Posterior cingulate gyrus (tissue), 11 donors: ENCODE results near the gene RIT1.
"Not testable (repeated sequence)": the region's sequence is repeated elsewhere in the genome, so short reads cannot be mapped to it uniquely, and the experiment has no call there.

Experiments used
- DNase-seq, 10 donors: peaks; one replicate each; pipeline versions ENCODE4 v3.0.0 to v3.0.0-alpha.2; 2020 to 2021; ENCODE audit warnings: mixed read lengths in 3 of 10
- intact Hi-C: fragments of 100-400 bp; cut with DNase I; formaldehyde crosslinking; loops from one replicate; pipeline ENCODE4 v1.15.1; 2023

The RIT1 gene

GRCh38 chr1:155934097-155934935 lies 23.2 kb upstream of the RIT1 start, which contains the start of gene KHDC4:
KHDC4 (minus strand) TSS chr1:155934413; CDS start chr1:155934373, 40 bp downstream.
- DNase-seq: peak; percentile 91 to 99 (median 96)
- intact Hi-C loops: loop anchor here (2.0 kb wide), 1 partner anchor 76 kb away; the partner anchor contains the start of gene SYT11

- no peak for DNase-seq
- intact Hi-C loops: loop anchor here (2.0 kb wide), 1 partner anchor 75 kb away; the partner anchor contains the start of gene SYT11
Observed at GRCh38 chr1:155933591-155934096, 22.5 kb upstream of the RIT1 start.

GRCh38 chr1:155932487-155932886 lies 21.3 kb upstream of the RIT1 start:
- intact Hi-C loops: no loop called here
- no peak for DNase-seq

- no peak for DNase-seq
- intact Hi-C loops: no loop called here
Observed at GRCh38 chr1:155932081-155932480, 20.9 kb upstream of the RIT1 start.

GRCh38 chr1:155931332-155932038 lies 20.3 kb upstream of the RIT1 start:
- no peak for DNase-seq
- intact Hi-C loops: no loop called here

- intact Hi-C loops, DNase-seq: not testable (repeated sequence)
Observed at GRCh38 chr1:155930725-155931124, 19.6 kb upstream of the RIT1 start.

GRCh38 chr1:155929057-155929456 lies 17.9 kb upstream of the RIT1 start:
- DNase-seq: no peak
- intact Hi-C loops: no loop called here

DNA sequence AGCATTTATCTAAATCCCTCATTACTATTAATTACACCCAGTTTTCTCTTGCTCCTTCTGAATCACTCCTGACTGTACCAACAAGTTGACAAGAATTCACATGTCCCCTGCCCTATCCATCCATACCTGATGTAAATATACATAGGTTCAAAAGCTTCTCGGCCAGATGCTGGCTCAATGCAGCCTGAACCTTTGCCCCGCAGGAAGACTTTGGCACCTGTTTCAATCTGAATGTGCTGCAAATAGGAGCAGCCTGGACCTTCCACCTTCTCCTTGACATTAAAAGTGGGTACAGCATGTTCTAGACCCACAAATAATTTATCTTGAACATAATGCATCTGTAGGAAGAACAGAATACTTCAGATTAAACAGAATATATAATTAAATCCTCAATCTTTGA lies 14.4 kb upstream of the RIT1 start:
- intact Hi-C loops: no loop called here
- DNase-seq: no peak

GRCh38 chr1:155920717-155921116 lies 9.6 kb upstream of the RIT1 start:
- intact Hi-C loops: no loop called here
- DNase-seq: no peak

GRCh38 chr1:155919801-155920200 lies 8.7 kb upstream of the RIT1 start:
- intact Hi-C loops: no loop called here
- DNase-seq: no peak

- no peak for DNase-seq
- intact Hi-C loops: no loop called here
Observed at GRCh38 chr1:155918660-155919059, 7.5 kb upstream of the RIT1 start.

- intact Hi-C loops: no loop called here
- DNase-seq: no peak
Observed at GRCh38 chr1:155913969-155914757, 3.0 kb upstream of the RIT1 start.

- peak in 1 of 10 donors; percentile 53 for DNase-seq
- intact Hi-C loops: no loop called here
Observed at GRCh38 chr1:155912056-155912536, 947 bp upstream of the RIT1 start.

DNA sequence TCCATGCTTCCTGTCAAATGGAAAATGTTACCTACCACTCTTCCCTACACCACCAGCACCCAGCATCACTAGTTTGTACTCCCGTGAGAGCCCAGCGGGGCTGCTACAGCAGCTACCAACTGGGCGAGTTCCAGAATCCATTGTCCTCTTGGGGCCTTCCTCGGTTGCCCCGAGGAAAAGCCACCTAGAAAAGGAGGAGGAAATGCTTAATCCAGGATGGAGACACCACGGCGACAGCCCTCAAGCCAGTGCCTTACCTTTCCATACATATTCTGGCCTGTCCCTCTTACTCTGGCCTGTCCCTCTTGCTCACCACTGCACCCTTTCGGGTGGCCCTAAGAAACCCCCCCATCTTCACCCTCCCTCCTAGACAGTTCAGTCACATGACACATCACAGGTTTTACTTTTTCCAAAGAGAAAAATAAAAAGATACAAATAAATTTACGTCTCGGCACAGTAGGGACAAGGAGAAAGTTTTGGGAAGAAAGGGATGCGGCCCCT lies 478 bp downstream of the RIT1 start:
- DNase-seq: peak in 3 of 10 donors; percentile 16 to 81 (median 71)
- intact Hi-C loops: loop anchor here (2.0 kb wide), 1 partner anchor 54 kb away; the partner anchor contains the start of gene GON4L

DNA sequence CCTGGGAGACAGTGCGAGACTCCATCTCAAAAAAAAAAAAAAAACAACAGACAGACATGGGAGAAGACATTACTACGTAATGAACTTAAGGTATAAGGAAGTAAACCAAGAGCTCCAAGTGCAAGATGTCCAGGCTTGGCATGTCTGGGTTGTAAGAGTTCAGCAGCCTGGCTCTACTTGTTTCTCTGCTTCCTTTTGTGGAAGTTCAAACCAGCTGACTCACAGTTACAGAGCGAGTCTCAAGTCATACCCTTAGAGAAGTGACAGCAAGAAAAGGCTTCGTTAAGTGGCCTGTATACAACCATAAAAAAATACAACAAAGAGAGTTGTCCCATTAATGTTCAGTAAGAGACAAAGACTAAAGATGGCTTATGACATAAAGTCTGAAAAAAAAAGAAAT lies 1.3 kb downstream of the RIT1 start:
- no peak for DNase-seq
- intact Hi-C loops: loop anchor here (2.0 kb wide), 1 partner anchor 53 kb away; the partner anchor contains the start of gene GON4L

DNA sequence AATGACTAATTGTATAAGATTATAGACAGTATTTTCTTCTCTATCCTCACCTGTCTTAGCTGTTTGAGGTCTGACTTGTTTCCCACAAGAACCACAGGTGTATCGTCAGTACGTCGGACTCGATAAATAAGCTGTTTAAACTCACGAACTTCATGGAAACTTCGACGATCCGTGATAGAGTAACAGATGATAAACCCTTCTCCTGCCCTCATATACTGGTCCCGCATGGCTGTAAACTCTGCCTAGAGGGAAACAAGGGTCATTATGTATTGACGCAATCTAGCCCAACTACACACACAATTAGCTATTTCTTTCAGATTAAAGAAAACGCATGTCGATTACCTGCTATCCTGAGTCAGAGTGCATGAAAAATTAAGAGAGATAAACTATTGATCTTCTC lies 6.9 kb downstream of the RIT1 start:
- DNase-seq: no peak
- intact Hi-C loops: no loop called here

GRCh38 chr1:155900161-155900560 lies 11.0 kb downstream of the RIT1 start:
- intact Hi-C loops: no loop called here
- DNase-seq: no peak

GRCh38 chr1:155899683-155900082 lies 11.5 kb downstream of the RIT1 start:
- DNase-seq: no peak
- intact Hi-C loops: no loop called here

- intact Hi-C loops: no loop called here
- no peak for DNase-seq
Observed at GRCh38 chr1:155898888-155899287, 12.3 kb downstream of the RIT1 start.

- intact Hi-C loops: no loop called here
- no peak for DNase-seq
Observed at GRCh38 chr1:155897746-155898145, 13.4 kb downstream of the RIT1 start.
